HG03103 (cell line): ENCODE results near the gene FBXO44.

Experiments used
- ATAC-seq: cut with Tn5 transposase; IDR thresholded peaks from one replicate; pipeline ENCODE4 v1.9.1; 2021; ENCODE audit warnings: low read depth; ENCODE audit not compliant: unreplicated experiment

Gene FBXO44

GRCh38 chr1:11706292-11706691, 51.6 kb downstream of the FBXO44 start:
- no peak for ATAC-seq

GRCh38 chr1:11707621-11708276, 53.1 kb downstream of the FBXO44 start:
- no peak for ATAC-seq

GRCh38 chr1:11708554-11709350, 54.1 kb downstream of the FBXO44 start:
- ATAC-seq, result no peak

GRCh38 chr1:11711490-11711889, 56.8 kb downstream of the FBXO44 start:
- no peak for ATAC-seq

- no peak for ATAC-seq
Observed at GRCh38 chr1:11712285-11712684, 57.6 kb downstream of the FBXO44 start.
